Measurements from ENCODE around the gene KNCN.

Gene KNCN

GRCh38 chr1:46544561-46545240 is 6.7 kb downstream of the KNCN start:
- DNase-seq (ENCODE audit: low read depth in 2 of 2): no peak

- no peak for DNase-seq (ENCODE audit: low read depth in 2 of 2)
Observed at GRCh38 chr1:46543761-46544560, 7.5 kb downstream of the KNCN start.

- DNase-seq (ENCODE audit: low read depth in 2 of 2): no peak
Observed at GRCh38 chr1:46543382-46543760, 8.1 kb downstream of the KNCN start.

- DNase-seq (ENCODE audit: low read depth in 2 of 2): no peak
Observed at GRCh38 chr1:46539972-46540371, 11.5 kb downstream of the KNCN start.

GRCh38 chr1:46538147-46538546 is 13.3 kb downstream of the KNCN start:
- DNase-seq (ENCODE audit: low read depth in 2 of 2): no peak

- DNase-seq (ENCODE audit: low read depth in 2 of 2): no peak
Observed at GRCh38 chr1:46537651-46538050, 13.8 kb downstream of the KNCN start.

- no peak for DNase-seq (ENCODE audit: low read depth in 2 of 2)
Observed at GRCh38 chr1:46536527-46536926, 14.9 kb downstream of the KNCN start.

GRCh38 chr1:46535063-46535462 is 16.4 kb downstream of the KNCN start:
- DNase-seq (ENCODE audit: low read depth in 2 of 2): no peak

- peak in 1 of 2 donors; percentile 14 for DNase-seq (ENCODE audit: low read depth in 2 of 2)
Observed at GRCh38 chr1:46533179-46533864, 18.1 kb downstream of the KNCN start.

- peak; percentile 44 to 56 for DNase-seq (ENCODE audit: low read depth in 2 of 2)
Observed at GRCh38 chr1:46532498-46533178, 18.8 kb downstream of the KNCN start.

GRCh38 chr1:46532095-46532494 is 19.4 kb downstream of the KNCN start:
- no peak for DNase-seq (ENCODE audit: low read depth in 2 of 2)

- DNase-seq (ENCODE audit: low read depth in 2 of 2): no peak
Observed at GRCh38 chr1:46530791-46531409, 20.5 kb downstream of the KNCN start.

- no peak for DNase-seq (ENCODE audit: low read depth in 2 of 2)
Observed at GRCh38 chr1:46530311-46530710, 21.1 kb downstream of the KNCN start.

- no peak for DNase-seq (ENCODE audit: low read depth in 2 of 2)
Observed at GRCh38 chr1:46529031-46529630, 22.3 kb downstream of the KNCN start.

GRCh38 chr1:46528297-46528955 is 23.0 kb downstream of the KNCN start:
- DNase-seq (ENCODE audit: low read depth in 2 of 2): no peak

GRCh38 chr1:46527474-46528296 is 23.8 kb downstream of the KNCN start:
- peak; percentile 30 to 33 for DNase-seq (ENCODE audit: low read depth in 2 of 2)

GRCh38 chr1:46526691-46527291 is 24.7 kb downstream of the KNCN start:
- no peak for DNase-seq (ENCODE audit: low read depth in 2 of 2)

- DNase-seq (ENCODE audit: low read depth in 2 of 2): no peak
Observed at GRCh38 chr1:46526013-46526690, 25.3 kb downstream of the KNCN start.

Data from activated CD8-positive, alpha-beta memory T cell treated with anti-CD3 and anti-CD28 coated beads for 4 hours (primary cell).